ENCODE measurements around the gene SCFD1.

The SCFD1 gene

DNA sequence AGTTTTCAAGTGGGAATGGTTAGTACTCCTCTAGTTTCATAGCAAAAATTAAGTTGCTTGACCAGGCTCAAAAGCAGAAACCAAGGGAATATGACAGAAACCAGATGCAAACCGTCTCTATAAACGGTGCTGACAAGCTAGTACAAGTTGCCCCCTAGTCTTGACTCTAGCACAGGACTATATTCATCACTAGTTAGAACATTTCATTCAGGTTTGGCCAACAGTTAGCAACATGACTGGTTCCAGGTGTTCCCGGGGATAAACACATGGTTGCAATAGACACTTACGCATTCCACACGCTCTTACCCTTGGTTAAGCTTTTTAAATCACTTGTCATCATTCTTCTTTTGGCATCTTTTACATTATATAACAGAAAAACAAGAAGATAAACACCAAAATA, 103.6 kb downstream of the SCFD1 start:
- Histone ChIP-seq H3K9me3 (replicated peaks; ENCODE audit: insufficient read depth, low read length) (no peaks in the 10 kb centered on the region), H3K4me3 (ENCODE audit: low read length) (no peak overlapping the region), H3K9ac (ENCODE audit: low read length) (no peak overlapping the region), H3K79me2 (ENCODE audit: low read length) (no peaks in the 10 kb centered on the region), H2AFZ (ENCODE audit: low read length) (no peak overlapping the region), H3K27me3 (replicated peaks; ENCODE audit: insufficient read depth, low read length) (no peaks in the 10 kb centered on the region), H3F3A (ENCODE audit: insufficient read depth, low read length) (no peaks in the 10 kb centered on the region), H3K4me2 (ENCODE audit: low read depth, low read length) (no peak overlapping the region), H4K20me1 (ENCODE audit: insufficient read depth, low read length) (no peaks in the 10 kb centered on the region), H3K27ac (ENCODE audit: low read length) (no peak overlapping the region), H3K9me2 (replicated peaks; ENCODE audit: insufficient read depth, low read length) (no peaks in the 10 kb centered on the region), H3K36me3 (replicated peaks; ENCODE audit: insufficient read depth, low read length) (no peaks in the 10 kb centered on the region), H3K4me1 (ENCODE audit: low read length) (no peaks in the 10 kb centered on the region)
- no peak for TF ChIP-seq EZH2phosphoT487 (IDR thresholded peaks at IDR 0.05; ENCODE audit: low read length)
- TF ChIP-seq, protein P1, sequence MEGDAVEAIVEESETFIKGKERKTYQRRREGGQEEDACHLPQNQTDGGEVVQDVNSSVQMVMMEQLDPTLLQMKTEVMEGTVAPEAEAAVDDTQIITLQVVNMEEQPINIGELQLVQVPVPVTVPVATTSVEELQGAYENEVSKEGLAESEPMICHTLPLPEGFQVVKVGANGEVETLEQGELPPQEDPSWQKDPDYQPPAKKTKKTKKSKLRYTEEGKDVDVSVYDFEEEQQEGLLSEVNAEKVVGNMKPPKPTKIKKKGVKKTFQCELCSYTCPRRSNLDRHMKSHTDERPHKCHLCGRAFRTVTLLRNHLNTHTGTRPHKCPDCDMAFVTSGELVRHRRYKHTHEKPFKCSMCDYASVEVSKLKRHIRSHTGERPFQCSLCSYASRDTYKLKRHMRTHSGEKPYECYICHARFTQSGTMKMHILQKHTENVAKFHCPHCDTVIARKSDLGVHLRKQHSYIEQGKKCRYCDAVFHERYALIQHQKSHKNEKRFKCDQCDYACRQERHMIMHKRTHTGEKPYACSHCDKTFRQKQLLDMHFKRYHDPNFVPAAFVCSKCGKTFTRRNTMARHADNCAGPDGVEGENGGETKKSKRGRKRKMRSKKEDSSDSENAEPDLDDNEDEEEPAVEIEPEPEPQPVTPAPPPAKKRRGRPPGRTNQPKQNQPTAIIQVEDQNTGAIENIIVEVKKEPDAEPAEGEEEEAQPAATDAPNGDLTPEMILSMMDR (IDR thresholded peaks at IDR 0.05; ENCODE audit: low read length) = no peak
- TF ChIP-seq EZH2 (optimal IDR thresholded peaks at IDR 0.05; ENCODE audit: low read depth, low read length) = no peak
- DNase-seq = no peak

GRCh38 chr14:30728471-30728870, 106.4 kb downstream of the SCFD1 start:
- H3K9me3 ChIP-seq (replicated peaks; ENCODE audit: insufficient read depth, low read length) = no peaks in the 10 kb centered on the region
- no peaks in the 10 kb centered on the region for H3K9me2 ChIP-seq (replicated peaks; ENCODE audit: insufficient read depth, low read length)
- no peaks in the 10 kb centered on the region for H3F3A ChIP-seq (ENCODE audit: insufficient read depth, low read length)
- no peak overlapping the region for H3K27ac ChIP-seq (ENCODE audit: low read length)
- no peak overlapping the region for H3K4me3 ChIP-seq (ENCODE audit: low read length)
- no peaks in the 10 kb centered on the region for H4K20me1 ChIP-seq (ENCODE audit: insufficient read depth, low read length)
- H3K27me3 ChIP-seq (replicated peaks; ENCODE audit: insufficient read depth, low read length) = no peaks in the 10 kb centered on the region
- H3K9ac ChIP-seq (ENCODE audit: low read length) = no peak overlapping the region
- H3K4me2 ChIP-seq (ENCODE audit: low read depth, low read length) = no peak overlapping the region
- no peaks in the 10 kb centered on the region for H3K36me3 ChIP-seq (replicated peaks; ENCODE audit: insufficient read depth, low read length)
- H3K4me1 ChIP-seq (ENCODE audit: low read length) = no peaks in the 10 kb centered on the region
- H3K79me2 ChIP-seq (ENCODE audit: low read length) = no peaks in the 10 kb centered on the region
- DNase-seq = no peak
- no peak for TF ChIP-seq EZH2phosphoT487 (IDR thresholded peaks at IDR 0.05; ENCODE audit: low read length)
- TF ChIP-seq, protein P1 (IDR thresholded peaks at IDR 0.05; ENCODE audit: low read length) = no peak
- no peak for TF ChIP-seq EZH2 (optimal IDR thresholded peaks at IDR 0.05; ENCODE audit: low read depth, low read length)
- no peak overlapping the region for H2AFZ ChIP-seq (ENCODE audit: low read length)

DNA sequence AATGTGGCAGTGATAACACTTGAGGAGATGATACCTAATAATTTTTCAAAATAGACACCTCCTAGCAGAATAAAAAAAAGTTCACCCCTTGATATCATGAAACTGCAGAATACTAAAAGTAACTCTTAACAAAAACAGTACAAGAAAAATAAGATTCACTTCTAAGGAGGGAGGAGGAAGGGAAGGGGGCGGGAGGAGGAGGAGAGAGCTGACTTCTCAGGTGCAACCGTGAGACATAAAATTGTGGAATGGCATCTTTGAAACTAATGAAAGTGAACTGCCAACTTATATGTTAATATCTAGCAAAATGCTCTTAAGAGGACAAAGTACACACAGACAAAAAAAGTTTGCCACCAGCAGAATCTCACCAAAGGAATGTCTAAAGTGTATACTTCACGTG, 115.8 kb downstream of the SCFD1 start:
- TF ChIP-seq, protein P1 (IDR thresholded peaks at IDR 0.05; ENCODE audit: low read length) = no peak
- TF ChIP-seq EZH2phosphoT487 (IDR thresholded peaks at IDR 0.05; ENCODE audit: low read length) (no peak), EZH2 (optimal IDR thresholded peaks at IDR 0.05; ENCODE audit: low read depth, low read length) (no peak)
- Histone ChIP-seq H3K27ac (ENCODE audit: low read length) (no peak overlapping the region), H2AFZ (ENCODE audit: low read length) (no peak overlapping the region), H3K79me2 (ENCODE audit: low read length) (no peaks in the 10 kb centered on the region), H3K9me2 (replicated peaks; ENCODE audit: insufficient read depth, low read length) (no peaks in the 10 kb centered on the region), H3K9me3 (replicated peaks; ENCODE audit: insufficient read depth, low read length) (no peaks in the 10 kb centered on the region), H3K9ac (ENCODE audit: low read length) (no peak overlapping the region), H3K4me1 (ENCODE audit: low read length) (no peaks in the 10 kb centered on the region), H3K36me3 (replicated peaks; ENCODE audit: insufficient read depth, low read length) (no peaks in the 10 kb centered on the region), H3K27me3 (replicated peaks; ENCODE audit: insufficient read depth, low read length) (no peaks in the 10 kb centered on the region), H3K4me2 (ENCODE audit: low read depth, low read length) (no peak overlapping the region), H4K20me1 (ENCODE audit: insufficient read depth, low read length) (no peaks in the 10 kb centered on the region), H3K4me3 (ENCODE audit: low read length) (no peak overlapping the region), H3F3A (ENCODE audit: insufficient read depth, low read length) (no peaks in the 10 kb centered on the region)
- no peak for DNase-seq
